NCI-H1930 (cell line): Measurements from ENCODE around the gene OCSTAMP.

Experiments
- DNase-seq, 2 experiments: peaks; one replicate each; lab custom pipeline; 2025; lab: John Stamatoyannopoulos, UW

OCSTAMP gene

GRCh38 chr20:46519471-46520068 lies 30.9 kb downstream of the OCSTAMP start:
- DNase-seq, result no peak

GRCh38 chr20:46512943-46513844 lies 37.3 kb downstream of the OCSTAMP start, which contains the start of gene ZNF334:
TSS of gene ZNF334 (minus strand) at chr20:46513559. CDS start at chr20:46512102, 1,457 bp downstream.
- peak; percentile 89 to 94 for DNase-seq

- no peak for DNase-seq
Observed at GRCh38 chr20:46509523-46509922, 40.9 kb downstream of the OCSTAMP start.

- no peak for DNase-seq
Observed at GRCh38 chr20:46507760-46508407, 42.6 kb downstream of the OCSTAMP start.

GRCh38 chr20:46505506-46505905 lies 44.9 kb downstream of the OCSTAMP start:
- no peak for DNase-seq

GRCh38 chr20:46501961-46502360 lies 48.5 kb downstream of the OCSTAMP start:
- DNase-seq, result no peak

GRCh38 chr20:46501337-46501942 lies 49.0 kb downstream of the OCSTAMP start:
- DNase-seq, result no peak

GRCh38 chr20:46494077-46494476 lies 56.4 kb downstream of the OCSTAMP start:
- no peak for DNase-seq

GRCh38 chr20:46491354-46491753 lies 59.1 kb downstream of the OCSTAMP start:
- no peak for DNase-seq
